GM23248 (cell line): ENCODE data around the gene SPIN4. TPM values are rescaled to one million over a fixed set of nuclear protein-coding genes. Genes with fewer than 3 reads are reported as not detected.
"Not testable (repeated sequence)": the region's sequence is repeated elsewhere in the genome, so short reads cannot be mapped to it uniquely, and the experiment has no call there.

Experiments
- DNase-seq: peaks from one replicate; pipeline ENCODE4 v3.0.0-alpha.2; 2015
- H2AFZ ChIP-seq: fragments of 200-600 bp; sonication (generic); 2 replicates; pipeline ENCODE4 v1.6.1; 2016; ENCODE audit warnings: antibody characterized with exemption
- H3F3A ChIP-seq: fragments of 200-600 bp; sonication (generic); 2 replicates; pipeline ENCODE4 v1.6.1; 2016; ENCODE audit warnings: mild to moderate bottlenecking, antibody characterized with exemption, mixed run types; ENCODE audit not compliant: insufficient read depth
- H3K27ac ChIP-seq: fragments of 200-600 bp; sonication (generic); 2 replicates; pipeline ENCODE4 v1.5.1; 2016; ENCODE audit warnings: mild to moderate bottlenecking
- H3K27me3 ChIP-seq: fragments of 200-600 bp; sonication (generic); replicated peaks from 2 replicates; pipeline ENCODE4 v1.6.1; 2016; ENCODE audit warnings: mild to moderate bottlenecking; ENCODE audit not compliant: insufficient read depth
- H3K36me3 ChIP-seq: fragments of 200-600 bp; sonication (generic); 2 replicates; pipeline ENCODE4 v1.6.1; 2016; ENCODE audit warnings: low read depth, mild to moderate bottlenecking
- H3K4me1 ChIP-seq: fragments of 200-600 bp; sonication (generic); 2 replicates; pipeline ENCODE4 v1.6.1; 2016; ENCODE audit warnings: mild to moderate bottlenecking; ENCODE audit not compliant: insufficient read depth
- H3K4me2 ChIP-seq: fragments of 200-600 bp; sonication (generic); one replicate; pipeline ENCODE4 v1.6.1; 2016; ENCODE audit warnings: mild to moderate bottlenecking; ENCODE audit not compliant: unreplicated experiment
- H3K4me3 ChIP-seq: fragments of 200-600 bp; sonication (generic); 2 replicates; pipeline ENCODE4 v1.5.1; 2016; ENCODE audit warnings: mild to moderate bottlenecking
- H3K79me2 ChIP-seq: fragments of 200-600 bp; sonication (generic); 2 replicates; pipeline ENCODE4 v1.6.1; 2016; ENCODE audit warnings: mild to moderate bottlenecking; ENCODE audit not compliant: insufficient read depth
- H3K9ac ChIP-seq: fragments of 200-600 bp; sonication (generic); 2 replicates; pipeline ENCODE4 v1.6.1; 2016; ENCODE audit warnings: mild to moderate bottlenecking
- H3K9me2 ChIP-seq: fragments of 200-600 bp; sonication (generic); 2 replicates; pipeline ENCODE4 v1.6.1; 2016; ENCODE audit warnings: mixed run types, mild to moderate bottlenecking, moderate library complexity; ENCODE audit not compliant: insufficient read depth
- H3K9me3 ChIP-seq: fragments of 200-600 bp; sonication (generic); one replicate; pipeline ENCODE4 v1.6.1; 2017; ENCODE audit warnings: low read depth
- H4K20me1 ChIP-seq: fragments of 200-600 bp; sonication (generic); 2 replicates; pipeline ENCODE4 v1.6.0; 2016; ENCODE audit not compliant: insufficient read depth
- EZH2 ChIP-seq: fragments of 200-600 bp; sonication (generic); IDR thresholded peaks from 2 replicates; pipeline ENCODE4 v1.6.1; 2018; ENCODE audit warnings: antibody characterized with exemption, mild to moderate bottlenecking; ENCODE audit not compliant: insufficient read depth, poor library complexity, severe bottlenecking
- EZH2phosphoT487 ChIP-seq: fragments of 200-600 bp; sonication (generic); IDR thresholded peaks from 2 replicates; pipeline ENCODE4 v1.6.1; 2018; ENCODE audit warnings: antibody characterized with exemption, moderate library complexity, mild to moderate bottlenecking, low read depth; ENCODE audit not compliant: insufficient read depth
- WGBS, 2 experiments: methylation state at CpG; one replicate each; pipeline ENCODE4 v1.1.6; 2015 to 2017; ENCODE audit warnings: low lambda C conversion rate in 2 of 2, low coverage in 1 of 2; ENCODE audit errors: missing lambda C conversion rate in 2 of 2; 5-methylcytosine and 5-hydroxymethylcytosine counted together
- in situ Hi-C: fragments of 300-500 bp; cut with MboI; formaldehyde crosslinking; loops from 2 replicates; pipeline ENCODE4 v1.15.0; 2020
- polyA plus RNA-seq: library from polyadenylated mRNA; unstranded; fragments of >200 nt; fragmentation: Nextera tagmentation; extraction: Ambion mirVana; gene quantifications from 2 replicates; pipeline ENCODE4 v1.2.1, GENCODE V29; 2016
- total RNA-seq: library from RNA; depleted of rRNA; stranded (reverse); fragments of >200 nt; shearing (Covaris generic); gene quantifications from 2 replicates; pipeline ENCODE4 v1.2.3, GENCODE V29; 2014; rRNA removed

SPIN4 gene
- total RNA-seq, result 3.7 and 5.8 TPM in 2 replicates
- 3.7 and 4.6 TPM in 2 replicates for polyA plus RNA-seq

DNA sequence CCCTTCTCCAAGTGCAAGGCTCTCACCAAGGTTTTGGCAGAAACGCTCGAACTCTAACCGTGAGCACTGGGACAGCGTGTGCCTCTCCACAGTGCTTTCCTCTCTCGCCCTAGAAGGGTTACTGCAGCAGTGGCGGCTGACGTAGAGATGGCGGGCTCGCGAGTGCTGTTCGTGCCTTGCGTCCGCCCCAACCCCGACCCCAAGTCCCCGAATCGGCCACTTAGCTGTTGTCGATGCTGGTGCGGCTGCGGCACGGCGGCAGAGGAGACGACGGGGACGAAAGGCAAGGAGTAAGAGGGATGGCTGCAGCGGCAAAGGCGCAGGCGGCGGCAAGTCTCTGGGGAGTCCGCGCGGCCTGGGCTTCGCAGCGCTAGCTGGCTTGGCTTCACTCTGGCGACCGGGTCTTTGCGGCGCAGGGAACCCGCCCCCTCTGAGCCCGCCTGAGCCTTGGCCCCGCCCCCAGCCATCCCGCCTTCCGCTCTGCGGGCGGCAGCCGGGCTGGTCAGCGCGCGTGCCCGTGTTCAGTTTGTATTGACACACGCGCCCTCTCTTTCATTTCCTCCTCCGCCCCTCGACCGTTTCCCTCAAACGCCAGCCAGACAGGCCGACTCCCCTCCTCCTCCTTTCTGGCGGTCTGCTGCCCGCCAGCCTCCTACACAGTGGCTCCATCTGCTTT is at the start of gene SPIN4:
Gene SPIN4 (minus strand): TSS at position 392 of the 676 bp plus-strand sequence. CDS start 513 bp downstream, outside the sequence.
- peak within 1 kb of the TSS; percentile 71 for H3K9ac ChIP-seq
- TF ChIP-seq EZH2phosphoT487 (no peak), EZH2 (no peak)
- H3K4me1 ChIP-seq, result no peaks in the 10 kb centered on the region
- no peaks in the 10 kb centered on the region for H3K9me3 ChIP-seq
- no peaks in the 10 kb centered on the region for H3K9me2 ChIP-seq
- in situ Hi-C loops, result no loop called here
- 0% methylated on average over 36 to 39 of the region's 58 CpGs for WGBS, 2 experiments
- H3K36me3 ChIP-seq, result no peaks in the 10 kb centered on the region
- peak within 1 kb of the TSS; percentile 60 for H3K27ac ChIP-seq
- H3K27me3 ChIP-seq, result no peaks in the 10 kb centered on the region
- H3K79me2 ChIP-seq, result peaks cover 11% of the 10 kb centered on the region
- H3F3A ChIP-seq, result no peaks in the 10 kb centered on the region
- peak within 1 kb of the TSS; percentile 87 for H2AFZ ChIP-seq
- DNase-seq, result peak; percentile 88
- H3K4me3 ChIP-seq, result peak within 1 kb of the TSS; percentile 83
- H3K4me2 ChIP-seq, result peak within 1 kb of the TSS; percentile 93
- no peaks in the 10 kb centered on the region for H4K20me1 ChIP-seq

DNA sequence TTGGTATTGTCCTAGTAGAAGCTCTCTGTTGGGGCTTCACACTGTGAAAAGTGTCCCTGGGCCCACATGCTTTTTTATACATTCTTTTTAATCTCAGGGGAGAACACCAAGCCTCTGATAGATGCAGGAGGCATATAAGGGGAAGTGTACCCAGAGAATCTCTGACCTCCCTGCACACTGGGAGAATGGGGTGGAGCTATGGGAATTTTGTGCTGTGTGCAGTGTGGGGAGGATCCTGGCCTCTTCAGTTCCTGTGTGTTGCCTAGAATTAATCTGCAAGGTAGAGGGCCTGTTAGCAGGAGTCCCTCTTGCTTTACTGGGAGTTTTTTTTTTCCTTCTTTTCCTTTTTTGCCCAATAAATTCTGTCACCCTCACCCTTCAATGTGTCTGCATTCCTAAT is 49.2 kb upstream of the SPIN4 start:
- no peaks in the 10 kb centered on the region for H3F3A ChIP-seq
- TF ChIP-seq EZH2, result no peak
- TF ChIP-seq EZH2phosphoT487, result no peak
- no peaks in the 10 kb centered on the region for H3K9me3 ChIP-seq
- H3K27me3 ChIP-seq, result no peaks in the 10 kb centered on the region
- no peak overlapping the region for H3K4me3 ChIP-seq
- no peaks in the 10 kb centered on the region for H3K36me3 ChIP-seq
- H3K9ac ChIP-seq, result no peak overlapping the region
- no peaks in the 10 kb centered on the region for H3K4me1 ChIP-seq
- no peak overlapping the region for H2AFZ ChIP-seq
- no peak for DNase-seq
- in situ Hi-C loops, result no loop called here
- no peaks in the 10 kb centered on the region for H3K79me2 ChIP-seq
- H3K9me2 ChIP-seq, result no peaks in the 10 kb centered on the region
- H3K4me2 ChIP-seq, result no peak overlapping the region
- H4K20me1 ChIP-seq, result no peaks in the 10 kb centered on the region
- H3K27ac ChIP-seq, result no peak overlapping the region

DNA sequence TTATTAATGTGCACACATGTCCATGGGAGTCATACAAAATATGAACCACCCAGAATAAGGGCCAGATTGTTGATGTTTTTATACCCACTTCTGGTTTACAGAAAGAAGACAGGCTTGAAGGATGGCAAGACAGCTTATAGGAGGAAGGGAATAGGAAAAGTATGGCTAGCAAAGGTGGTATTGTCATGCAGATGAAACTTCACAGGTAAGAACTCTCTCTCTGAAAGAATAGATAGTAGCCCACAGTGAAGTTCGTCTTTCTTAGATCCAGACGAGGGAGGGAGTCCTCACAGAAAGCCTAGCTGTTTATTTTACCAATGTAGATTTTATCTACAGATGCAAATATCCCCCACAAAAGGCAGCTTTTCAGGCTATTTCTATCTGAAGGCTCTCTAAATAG is 43.7 kb upstream of the SPIN4 start:
- in situ Hi-C loops, result no loop called here
- no peak overlapping the region for H3K9ac ChIP-seq
- no peak overlapping the region for H2AFZ ChIP-seq
- H3K4me1 ChIP-seq, result no peaks in the 10 kb centered on the region
- no peak overlapping the region for H3K4me2 ChIP-seq
- 70 to 81% methylated on average over 2 of the region's 2 CpGs for WGBS, 2 experiments
- H3K9me3 ChIP-seq, result no peaks in the 10 kb centered on the region
- TF ChIP-seq EZH2, result no peak
- no peak for TF ChIP-seq EZH2phosphoT487
- H3K4me3 ChIP-seq, result no peak overlapping the region
- no peaks in the 10 kb centered on the region for H3K79me2 ChIP-seq
- no peaks in the 10 kb centered on the region for H3F3A ChIP-seq
- H3K36me3 ChIP-seq, result no peaks in the 10 kb centered on the region
- no peaks in the 10 kb centered on the region for H3K27me3 ChIP-seq
- DNase-seq, result no peak
- H3K9me2 ChIP-seq, result no peaks in the 10 kb centered on the region
- no peak overlapping the region for H3K27ac ChIP-seq
- no peaks in the 10 kb centered on the region for H4K20me1 ChIP-seq

DNA sequence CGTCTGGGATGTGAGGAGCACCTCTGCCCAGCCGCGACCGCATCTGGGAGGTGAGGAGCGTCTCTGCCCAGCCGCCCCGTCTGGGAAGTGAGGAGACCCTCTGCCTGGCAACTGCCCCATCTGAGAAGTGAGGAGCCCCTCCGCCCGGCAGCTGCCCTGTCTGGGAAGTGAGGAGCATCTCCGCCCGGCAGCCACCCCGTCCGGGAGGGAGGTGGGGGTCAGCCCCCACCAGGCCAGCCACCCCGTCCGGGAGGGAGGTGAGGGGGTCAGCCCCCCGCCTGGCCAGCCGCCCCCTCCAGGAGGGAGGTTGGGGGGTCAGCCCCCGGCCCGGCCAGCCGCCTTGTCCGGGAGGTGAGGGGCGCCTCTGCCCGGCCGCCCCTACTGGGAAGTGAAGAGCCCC is 42.0 kb upstream of the SPIN4 start:
- H3K4me1 ChIP-seq, H3K4me2 ChIP-seq, H3K27me3 ChIP-seq, H3F3A ChIP-seq, H3K79me2 ChIP-seq, DNase-seq, H3K9me2 ChIP-seq, H3K27ac ChIP-seq, H3K4me3 ChIP-seq, in situ Hi-C loops, H3K36me3 ChIP-seq, H3K9ac ChIP-seq, H4K20me1 ChIP-seq, H3K9me3 ChIP-seq, H2AFZ ChIP-seq: not testable (repeated sequence)
- WGBS, 2 experiments, result 90 to 100% methylated on average over 1 to 6 of the region's 24 CpGs

DNA sequence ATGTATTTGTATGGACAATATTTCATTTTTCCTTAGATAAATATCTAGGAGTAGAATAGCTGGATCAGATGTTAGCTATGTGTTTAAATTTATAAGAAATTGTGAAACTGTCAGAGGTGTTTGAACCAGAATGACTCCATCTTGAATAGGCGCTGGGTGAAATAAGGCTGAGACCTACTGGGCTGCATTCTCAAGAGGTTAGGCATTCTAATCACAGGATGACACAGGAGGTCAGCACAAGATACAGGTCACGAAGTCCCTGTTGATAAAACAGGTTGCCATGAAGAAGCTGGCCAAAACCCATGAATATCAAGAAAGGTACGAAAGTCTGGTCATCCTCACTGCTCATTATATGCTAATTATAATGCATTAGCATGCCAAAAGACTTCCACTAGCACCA is 36.3 kb upstream of the SPIN4 start:
- no peaks in the 10 kb centered on the region for H4K20me1 ChIP-seq
- H3K27ac ChIP-seq, result no peak overlapping the region
- no peaks in the 10 kb centered on the region for H3K27me3 ChIP-seq
- no peaks in the 10 kb centered on the region for H3K36me3 ChIP-seq
- no peaks in the 10 kb centered on the region for H3F3A ChIP-seq
- no peak overlapping the region for H2AFZ ChIP-seq
- H3K4me1 ChIP-seq, result no peaks in the 10 kb centered on the region
- WGBS, 2 experiments, result 67 to 76% methylated on average over 3 of the region's 3 CpGs
- no peaks in the 10 kb centered on the region for H3K9me3 ChIP-seq
- H3K9ac ChIP-seq, result no peak overlapping the region
- TF ChIP-seq EZH2phosphoT487 (no peak), EZH2 (no peak)
- H3K9me2 ChIP-seq, result no peaks in the 10 kb centered on the region
- no peaks in the 10 kb centered on the region for H3K79me2 ChIP-seq
- no peak for DNase-seq
- no peak overlapping the region for H3K4me2 ChIP-seq
- in situ Hi-C loops, result no loop called here
- no peak overlapping the region for H3K4me3 ChIP-seq

DNA sequence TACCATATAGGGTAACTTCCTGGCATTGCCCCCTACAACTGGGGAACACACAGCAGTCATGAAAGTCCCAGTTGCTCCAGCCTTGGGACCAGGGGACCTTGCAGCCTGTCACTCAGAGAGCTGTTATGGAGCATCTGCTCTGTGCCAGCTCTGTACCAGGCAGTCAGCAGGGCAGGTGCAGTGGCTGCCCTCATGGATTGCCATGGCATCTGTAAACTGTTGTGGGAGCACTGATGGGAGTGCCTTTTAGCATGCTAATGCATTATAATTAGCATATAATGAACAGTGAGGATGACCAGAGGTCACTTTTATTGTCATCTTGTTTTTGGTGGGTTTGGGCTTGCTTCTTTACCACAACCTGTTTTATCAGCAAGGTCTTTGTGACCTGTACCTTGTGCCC is 33.1 kb upstream of the SPIN4 start:
- H3K4me3 ChIP-seq, H2AFZ ChIP-seq, in situ Hi-C loops, H3K27ac ChIP-seq, DNase-seq, H3K9me3 ChIP-seq, H3K79me2 ChIP-seq, H3K4me1 ChIP-seq, H3F3A ChIP-seq, H3K4me2 ChIP-seq, H3K27me3 ChIP-seq, H3K36me3 ChIP-seq, H3K9me2 ChIP-seq, H4K20me1 ChIP-seq, H3K9ac ChIP-seq: not testable (repeated sequence)

DNA sequence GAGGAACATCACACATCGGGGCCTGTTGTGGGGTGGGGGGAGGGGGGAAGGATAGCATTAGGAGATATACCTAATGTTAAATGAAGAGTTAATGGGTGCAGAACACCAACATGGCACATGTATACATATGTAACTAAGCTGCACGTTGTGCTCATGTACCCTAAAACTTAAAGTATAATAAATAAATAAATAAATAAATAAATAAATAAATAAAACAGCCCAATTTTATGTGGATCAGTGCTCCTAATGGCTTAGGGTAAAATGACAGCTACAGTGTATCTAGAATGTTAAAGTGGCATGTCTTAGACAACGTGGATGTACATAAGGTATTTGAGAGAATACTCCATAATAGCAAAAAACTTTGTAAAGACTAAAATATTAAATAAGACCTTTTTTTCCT is 21.9 kb upstream of the SPIN4 start:
- H3K4me2 ChIP-seq, H3F3A ChIP-seq, H3K4me1 ChIP-seq, H2AFZ ChIP-seq, H3K27me3 ChIP-seq, H3K27ac ChIP-seq, H3K4me3 ChIP-seq, H3K9me3 ChIP-seq, H3K9me2 ChIP-seq, H3K36me3 ChIP-seq, H3K9ac ChIP-seq, in situ Hi-C loops, DNase-seq, H3K79me2 ChIP-seq, H4K20me1 ChIP-seq: not testable (repeated sequence)
- WGBS, 2 experiments, result 50 to 90% methylated on average over 3 of the region's 3 CpGs
